Measurements from ENCODE around the gene TTLL7.

DNA sequence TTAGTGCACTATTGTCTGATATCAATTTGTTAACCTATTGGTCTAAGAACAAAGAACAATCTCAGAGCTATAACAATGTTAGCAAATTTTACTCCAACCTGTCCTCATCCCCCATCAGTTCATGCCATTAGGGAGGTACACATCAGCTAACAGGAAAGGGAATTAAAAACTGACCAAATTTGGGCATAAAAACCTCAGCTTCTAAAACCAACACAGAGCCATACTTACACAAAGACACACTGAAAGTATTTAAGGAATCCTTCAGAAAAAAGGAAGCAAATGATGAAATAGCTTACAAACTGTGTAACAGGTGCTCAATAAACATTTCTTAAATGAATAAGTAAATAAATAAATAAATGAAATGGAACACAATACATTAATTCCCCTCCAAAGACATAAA is 89.2 kb downstream of the TTLL7 start:
- TF ChIP-seq POLR2A (IDR thresholded peaks at IDR 0.05), result no peak
- TF ChIP-seq, protein P1, sequence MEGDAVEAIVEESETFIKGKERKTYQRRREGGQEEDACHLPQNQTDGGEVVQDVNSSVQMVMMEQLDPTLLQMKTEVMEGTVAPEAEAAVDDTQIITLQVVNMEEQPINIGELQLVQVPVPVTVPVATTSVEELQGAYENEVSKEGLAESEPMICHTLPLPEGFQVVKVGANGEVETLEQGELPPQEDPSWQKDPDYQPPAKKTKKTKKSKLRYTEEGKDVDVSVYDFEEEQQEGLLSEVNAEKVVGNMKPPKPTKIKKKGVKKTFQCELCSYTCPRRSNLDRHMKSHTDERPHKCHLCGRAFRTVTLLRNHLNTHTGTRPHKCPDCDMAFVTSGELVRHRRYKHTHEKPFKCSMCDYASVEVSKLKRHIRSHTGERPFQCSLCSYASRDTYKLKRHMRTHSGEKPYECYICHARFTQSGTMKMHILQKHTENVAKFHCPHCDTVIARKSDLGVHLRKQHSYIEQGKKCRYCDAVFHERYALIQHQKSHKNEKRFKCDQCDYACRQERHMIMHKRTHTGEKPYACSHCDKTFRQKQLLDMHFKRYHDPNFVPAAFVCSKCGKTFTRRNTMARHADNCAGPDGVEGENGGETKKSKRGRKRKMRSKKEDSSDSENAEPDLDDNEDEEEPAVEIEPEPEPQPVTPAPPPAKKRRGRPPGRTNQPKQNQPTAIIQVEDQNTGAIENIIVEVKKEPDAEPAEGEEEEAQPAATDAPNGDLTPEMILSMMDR (IDR thresholded peaks at IDR 0.05), result no peak

All from Peyer's patch (tissue), 4 donors.